ENCODE measurements around the gene STRN3.

DNA sequence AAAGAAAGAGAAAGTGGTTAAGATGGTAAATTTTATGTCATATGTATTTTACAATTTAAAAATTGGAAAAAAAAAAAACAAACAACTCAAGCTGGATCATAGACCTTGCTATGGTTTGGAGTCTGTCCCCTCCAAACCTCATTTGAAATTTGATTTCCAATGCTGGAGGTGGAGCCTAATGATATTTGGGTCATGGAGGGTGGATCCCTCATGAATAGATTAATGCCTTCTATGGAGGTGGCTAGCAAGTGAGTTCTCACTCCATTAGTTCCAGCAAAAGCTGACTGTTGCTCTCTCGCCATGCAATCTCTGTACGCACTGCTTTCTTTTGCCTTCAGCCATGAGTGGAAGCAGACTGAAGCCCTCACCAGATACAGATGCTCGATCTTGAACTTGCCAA lies 22.9 kb downstream of the STRN3 start:
- no peak for TF ChIP-seq POLR2A (IDR thresholded peaks at IDR 0.05)
- TF ChIP-seq, protein P1, sequence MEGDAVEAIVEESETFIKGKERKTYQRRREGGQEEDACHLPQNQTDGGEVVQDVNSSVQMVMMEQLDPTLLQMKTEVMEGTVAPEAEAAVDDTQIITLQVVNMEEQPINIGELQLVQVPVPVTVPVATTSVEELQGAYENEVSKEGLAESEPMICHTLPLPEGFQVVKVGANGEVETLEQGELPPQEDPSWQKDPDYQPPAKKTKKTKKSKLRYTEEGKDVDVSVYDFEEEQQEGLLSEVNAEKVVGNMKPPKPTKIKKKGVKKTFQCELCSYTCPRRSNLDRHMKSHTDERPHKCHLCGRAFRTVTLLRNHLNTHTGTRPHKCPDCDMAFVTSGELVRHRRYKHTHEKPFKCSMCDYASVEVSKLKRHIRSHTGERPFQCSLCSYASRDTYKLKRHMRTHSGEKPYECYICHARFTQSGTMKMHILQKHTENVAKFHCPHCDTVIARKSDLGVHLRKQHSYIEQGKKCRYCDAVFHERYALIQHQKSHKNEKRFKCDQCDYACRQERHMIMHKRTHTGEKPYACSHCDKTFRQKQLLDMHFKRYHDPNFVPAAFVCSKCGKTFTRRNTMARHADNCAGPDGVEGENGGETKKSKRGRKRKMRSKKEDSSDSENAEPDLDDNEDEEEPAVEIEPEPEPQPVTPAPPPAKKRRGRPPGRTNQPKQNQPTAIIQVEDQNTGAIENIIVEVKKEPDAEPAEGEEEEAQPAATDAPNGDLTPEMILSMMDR (IDR thresholded peaks at IDR 0.05), result no peak
